ENCODE measurements around the gene ZNF77. TPM values are rescaled to one million over a fixed set of nuclear protein-coding genes. Genes with fewer than 3 reads are reported as not detected.
"Not testable (repeated sequence)": the region's sequence is repeated elsewhere in the genome, so short reads cannot be mapped to it uniquely, and the experiment has no call there.

The ZNF77 gene
- total RNA-seq, 1 donor from 2014 or later: 5.8 TPM

DNA sequence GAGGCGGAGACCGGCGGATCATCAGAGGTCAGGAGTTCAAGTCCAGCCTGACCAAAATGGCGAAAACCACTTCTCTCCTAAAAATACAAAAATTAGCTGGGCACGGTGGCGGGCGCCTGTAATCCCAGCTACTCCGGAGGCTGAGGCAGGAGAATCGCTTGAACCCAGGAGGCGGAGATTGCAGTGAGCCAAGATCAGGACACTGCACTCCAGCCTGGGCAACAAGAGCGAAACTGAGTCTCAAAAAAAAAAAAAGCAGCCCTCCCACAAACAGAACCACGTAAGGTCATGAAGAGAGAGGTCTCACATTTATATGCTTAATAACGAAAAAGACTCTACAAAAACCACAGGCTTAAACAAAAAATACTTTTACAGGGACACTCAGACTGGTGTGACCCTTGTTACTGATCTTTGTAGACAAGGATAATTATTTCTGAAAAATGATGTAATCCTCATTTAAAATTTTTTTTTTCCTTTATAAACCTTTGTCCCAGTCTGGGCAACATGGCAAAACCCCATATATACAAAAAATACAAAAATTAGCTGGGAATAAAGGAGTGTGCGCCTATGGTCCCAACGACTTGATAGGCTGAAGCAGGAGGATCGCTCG is 909 bp upstream of the ZNF77 start:
- no peaks in the 10 kb centered on the region for H3K27me3 Mint-ChIP-seq
- H3K36me3 Mint-ChIP-seq: no peaks in the 10 kb centered on the region
- H3K4me1 Mint-ChIP-seq (ENCODE audit: unreplicated experiment): peaks cover 34% of the 10 kb centered on the region

DNA sequence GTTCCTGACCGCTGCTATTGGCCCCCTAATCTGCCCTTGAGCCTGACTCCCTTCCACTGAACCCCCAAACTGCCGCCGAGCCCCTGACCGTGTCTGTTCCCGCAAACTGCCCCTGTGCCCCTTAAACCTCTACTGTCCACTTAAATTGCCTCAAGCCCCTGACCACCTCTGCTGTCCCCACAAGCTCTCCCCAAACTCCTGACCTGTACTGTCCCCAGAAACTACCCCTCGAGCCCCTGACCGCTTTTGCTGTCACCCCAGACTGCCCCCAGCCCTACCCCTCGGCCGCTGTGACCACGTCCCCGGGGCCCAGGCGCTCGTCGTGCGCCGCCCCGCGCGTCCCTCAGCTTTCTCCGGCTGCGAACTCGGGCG is 382 bp downstream of the ZNF77 start:
- Mint-ChIP-seq H3K36me3 (no peaks in the 10 kb centered on the region), H3K27me3 (no peaks in the 10 kb centered on the region), H3K27ac (peak overlapping the region; percentile 96), H3K4me1 (ENCODE audit: unreplicated experiment) (peaks cover 23% of the 10 kb centered on the region), H3K4me3 (peak overlapping the region; percentile 96), H3K9me3 (no peaks in the 10 kb centered on the region)
- TF ChIP-seq, protein P1, sequence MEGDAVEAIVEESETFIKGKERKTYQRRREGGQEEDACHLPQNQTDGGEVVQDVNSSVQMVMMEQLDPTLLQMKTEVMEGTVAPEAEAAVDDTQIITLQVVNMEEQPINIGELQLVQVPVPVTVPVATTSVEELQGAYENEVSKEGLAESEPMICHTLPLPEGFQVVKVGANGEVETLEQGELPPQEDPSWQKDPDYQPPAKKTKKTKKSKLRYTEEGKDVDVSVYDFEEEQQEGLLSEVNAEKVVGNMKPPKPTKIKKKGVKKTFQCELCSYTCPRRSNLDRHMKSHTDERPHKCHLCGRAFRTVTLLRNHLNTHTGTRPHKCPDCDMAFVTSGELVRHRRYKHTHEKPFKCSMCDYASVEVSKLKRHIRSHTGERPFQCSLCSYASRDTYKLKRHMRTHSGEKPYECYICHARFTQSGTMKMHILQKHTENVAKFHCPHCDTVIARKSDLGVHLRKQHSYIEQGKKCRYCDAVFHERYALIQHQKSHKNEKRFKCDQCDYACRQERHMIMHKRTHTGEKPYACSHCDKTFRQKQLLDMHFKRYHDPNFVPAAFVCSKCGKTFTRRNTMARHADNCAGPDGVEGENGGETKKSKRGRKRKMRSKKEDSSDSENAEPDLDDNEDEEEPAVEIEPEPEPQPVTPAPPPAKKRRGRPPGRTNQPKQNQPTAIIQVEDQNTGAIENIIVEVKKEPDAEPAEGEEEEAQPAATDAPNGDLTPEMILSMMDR (conservative IDR thresholded peaks at IDR 0.05): no peak
- no peak for DNase-seq (ENCODE audit: extremely low spot score, unreplicated experiment)

More for the DNA sequence above, 909 bp upstream of the ZNF77 start:
- TF ChIP-seq, protein P1 (conservative IDR thresholded peaks at IDR 0.05): no peak
- Mint-ChIP-seq H3K9me3 (no peaks in the 10 kb centered on the region), H3K27ac (peak overlapping the region; percentile 96), H3K4me3 (peak overlapping the region; percentile 96)
- no peak for DNase-seq (ENCODE audit: extremely low spot score, unreplicated experiment)

DNA sequence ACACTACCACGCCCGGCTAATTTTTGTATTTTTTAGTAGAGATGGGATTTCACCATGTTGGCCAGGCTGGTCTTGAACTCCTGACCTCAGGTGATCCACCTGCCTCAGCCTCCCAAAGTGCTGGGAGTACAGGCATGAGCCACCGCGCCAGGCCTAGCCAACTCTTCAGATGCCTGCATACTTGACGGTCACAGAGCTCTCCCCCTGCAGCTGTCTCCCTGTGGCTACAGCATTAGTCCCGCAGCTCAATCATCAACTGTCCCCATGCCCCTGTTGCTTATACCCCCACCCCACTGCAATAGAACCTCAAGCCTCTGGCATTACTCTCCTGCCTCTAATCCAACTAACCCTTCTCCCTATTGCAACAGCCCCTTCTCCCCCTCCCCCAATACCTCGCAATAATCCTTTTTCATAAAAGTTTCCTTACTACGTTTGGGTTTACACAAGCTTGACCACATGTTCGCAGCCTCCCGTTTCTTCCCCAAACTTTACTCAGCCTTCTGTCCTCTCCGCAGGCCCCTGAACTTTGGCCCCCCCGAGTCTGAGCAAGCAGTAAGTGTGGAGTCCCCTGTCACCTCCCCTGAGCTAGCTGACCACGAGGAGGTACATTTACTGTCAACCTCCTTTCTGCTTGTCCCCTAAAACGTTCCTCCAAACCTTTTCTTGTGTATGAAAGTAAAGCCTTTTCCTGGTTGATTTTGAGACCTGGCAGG is 1.7 kb downstream of the ZNF77 start:
- peak overlapping the region; percentile 63 for H3K4me3 Mint-ChIP-seq
- DNase-seq (ENCODE audit: extremely low spot score, unreplicated experiment): no peak
- H3K27me3 Mint-ChIP-seq: no peaks in the 10 kb centered on the region
- no peaks in the 10 kb centered on the region for H3K9me3 Mint-ChIP-seq
- peak overlapping the region; percentile 51 for H3K27ac Mint-ChIP-seq
- peaks cover 5% of the 10 kb centered on the region for H3K36me3 Mint-ChIP-seq
- H3K4me1 Mint-ChIP-seq (ENCODE audit: unreplicated experiment): peaks cover 17% of the 10 kb centered on the region
- TF ChIP-seq, protein P1 (conservative IDR thresholded peaks at IDR 0.05): no peak

DNA sequence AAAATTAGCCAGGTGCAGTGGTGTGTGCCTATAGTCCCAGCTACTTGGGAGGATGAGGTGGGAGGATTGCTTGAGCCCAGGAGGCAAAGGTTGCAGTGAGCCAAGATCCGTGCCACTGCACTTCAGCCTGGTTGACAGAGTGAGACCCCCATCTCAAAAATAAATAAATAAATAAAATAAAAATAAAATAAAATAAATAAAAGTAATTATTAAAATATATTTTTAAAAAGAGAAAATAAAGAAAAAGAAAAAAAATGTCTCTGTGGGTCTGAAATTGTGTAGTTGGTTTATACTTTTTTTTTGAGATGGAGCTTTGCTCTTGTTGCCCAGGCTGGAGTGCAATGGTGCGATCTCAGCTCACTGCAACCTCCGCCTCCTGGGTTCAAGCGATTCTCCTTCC is 8.9 kb downstream of the ZNF77 start:
- H3K4me3 Mint-ChIP-seq; H3K4me1 Mint-ChIP-seq (ENCODE audit: unreplicated experiment); H3K27ac Mint-ChIP-seq; H3K27me3 Mint-ChIP-seq; DNase-seq (ENCODE audit: extremely low spot score, unreplicated experiment): not testable (repeated sequence)
- peaks cover 53% of the 10 kb centered on the region for H3K36me3 Mint-ChIP-seq
- H3K9me3 Mint-ChIP-seq: peaks cover 23% of the 10 kb centered on the region

DNA sequence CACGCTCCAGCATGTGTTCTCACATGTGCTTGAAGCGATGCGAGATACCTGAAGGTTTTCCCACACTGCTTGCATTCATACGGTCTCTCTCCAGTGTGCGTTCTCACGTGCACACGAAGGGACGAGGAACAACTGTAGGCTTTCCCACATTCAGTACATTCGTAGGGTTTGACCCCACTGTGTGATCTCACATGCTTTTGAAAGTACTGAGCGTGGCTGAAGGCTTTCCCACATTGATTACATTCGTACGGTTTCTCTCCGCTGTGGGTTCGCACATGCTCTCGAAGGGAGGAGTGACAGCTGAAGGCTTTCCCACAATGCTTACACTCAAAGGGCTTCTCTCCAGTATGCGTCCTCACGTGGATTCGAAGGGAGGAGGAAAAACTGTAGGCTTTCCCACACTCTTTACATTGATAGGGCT is 11.3 kb downstream of the ZNF77 start:
- Mint-ChIP-seq H3K36me3 (peaks cover 58% of the 10 kb centered on the region), H3K4me3 (no peak overlapping the region), H3K27me3 (no peaks in the 10 kb centered on the region), H3K9me3 (peaks cover 28% of the 10 kb centered on the region), H3K4me1 (ENCODE audit: unreplicated experiment) (no peaks in the 10 kb centered on the region), H3K27ac (peak overlapping the region; percentile 51)
- TF ChIP-seq, protein P1 (conservative IDR thresholded peaks at IDR 0.05): no peak
- no peak for DNase-seq (ENCODE audit: extremely low spot score, unreplicated experiment)

DNA sequence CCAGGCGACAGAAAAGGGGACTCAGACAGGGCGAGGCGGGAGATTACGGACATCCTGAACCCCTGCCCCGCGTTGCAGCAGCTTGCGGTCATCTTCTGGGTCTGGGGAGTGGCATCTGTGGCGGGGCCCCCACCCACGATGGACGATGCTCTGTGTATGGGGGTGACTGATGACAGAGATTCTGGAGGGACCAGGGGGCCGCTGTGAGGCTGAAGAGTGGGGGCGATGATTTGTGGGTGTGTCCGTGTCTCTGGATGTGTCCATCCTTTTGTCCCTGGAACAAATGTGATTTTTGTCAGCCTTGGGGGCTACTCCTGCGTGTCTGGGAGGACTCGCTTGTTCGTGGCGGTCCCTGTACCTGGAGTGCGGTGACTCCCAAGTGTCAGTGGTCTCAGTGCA is 17.7 kb downstream of the ZNF77 start:
- H3K9me3 Mint-ChIP-seq: peaks cover 10% of the 10 kb centered on the region
- H3K36me3 Mint-ChIP-seq: peaks cover 13% of the 10 kb centered on the region
- H3K27me3 Mint-ChIP-seq: no peaks in the 10 kb centered on the region
- TF ChIP-seq, protein P1 (conservative IDR thresholded peaks at IDR 0.05): no peak
- no peak overlapping the region for H3K27ac Mint-ChIP-seq
- no peak overlapping the region for H3K4me3 Mint-ChIP-seq
- no peak for DNase-seq (ENCODE audit: extremely low spot score, unreplicated experiment)
- peaks cover 12% of the 10 kb centered on the region for H3K4me1 Mint-ChIP-seq (ENCODE audit: unreplicated experiment)
